HG02588 (cell line): ENCODE results near the gene KIAA0408.
"Not testable (repeated sequence)": the region's sequence is repeated elsewhere in the genome, so short reads cannot be mapped to it uniquely, and the experiment has no call there.

Experiments
- ATAC-seq: cut with Tn5 transposase; IDR thresholded peaks from one replicate; pipeline ENCODE4 v1.9.1; 2021; ENCODE audit warnings: mild to moderate bottlenecking, moderate library complexity; ENCODE audit not compliant: unreplicated experiment

Gene KIAA0408

GRCh38 chr6:127464161-127464880 lies 5.1 kb upstream of the KIAA0408 start:
- no peak for ATAC-seq

GRCh38 chr6:127463056-127463455 lies 3.9 kb upstream of the KIAA0408 start:
- ATAC-seq, result no peak

- ATAC-seq, result no peak
These were observed 3.2 kb upstream of the KIAA0408 start for GRCh38 chr6:127462376-127462775.

GRCh38 chr6:127460465-127460864 lies 1.3 kb upstream of the KIAA0408 start:
- no peak for ATAC-seq

- ATAC-seq, result no peak
These were observed 372 bp downstream of the KIAA0408 start for GRCh38 chr6:127458817-127459216.

- no peak for ATAC-seq
These were observed 967 bp downstream of the KIAA0408 start for GRCh38 chr6:127458222-127458621.

- no peak for ATAC-seq
These were observed 1.6 kb downstream of the KIAA0408 start for GRCh38 chr6:127457456-127458064.

GRCh38 chr6:127456465-127456864 lies 2.7 kb downstream of the KIAA0408 start:
- ATAC-seq, result no peak

GRCh38 chr6:127453845-127454619 lies 5.2 kb downstream of the KIAA0408 start:
- no peak for ATAC-seq

- ATAC-seq, result no peak
These were observed 6.4 kb downstream of the KIAA0408 start for GRCh38 chr6:127452803-127453202.

- no peak for ATAC-seq
These were observed 7.8 kb downstream of the KIAA0408 start for GRCh38 chr6:127451388-127451787.

GRCh38 chr6:127447780-127448179 lies 11.4 kb downstream of the KIAA0408 start:
- ATAC-seq, result no peak

- ATAC-seq, result no peak
These were observed 12.8 kb downstream of the KIAA0408 start for GRCh38 chr6:127446356-127446755.

GRCh38 chr6:127441881-127442280 lies 17.3 kb downstream of the KIAA0408 start:
- no peak for ATAC-seq

GRCh38 chr6:127439718-127440117 lies 19.5 kb downstream of the KIAA0408 start:
- ATAC-seq, result no peak

- no peak for ATAC-seq
These were observed 22.5 kb downstream of the KIAA0408 start for GRCh38 chr6:127436578-127437110.

- ATAC-seq, result no peak
These were observed 23.5 kb downstream of the KIAA0408 start for GRCh38 chr6:127435626-127436220.

- ATAC-seq, result no peak
These were observed 24.5 kb downstream of the KIAA0408 start for GRCh38 chr6:127434651-127435050.

GRCh38 chr6:127428562-127428961 lies 30.6 kb downstream of the KIAA0408 start:
- not testable (repeated sequence) for ATAC-seq

- ATAC-seq, result no peak
These were observed 35.3 kb downstream of the KIAA0408 start for GRCh38 chr6:127423921-127424320.

GRCh38 chr6:127421164-127421563 lies 38.0 kb downstream of the KIAA0408 start:
- not testable (repeated sequence) for ATAC-seq
